ENCODE results near the gene CDH20. TPM values are rescaled to one million over a fixed set of nuclear protein-coding genes. Genes with fewer than 3 reads are reported as not detected.

CDH20 gene
- total RNA-seq, 1 donor from 2014 or later = not detected

DNA sequence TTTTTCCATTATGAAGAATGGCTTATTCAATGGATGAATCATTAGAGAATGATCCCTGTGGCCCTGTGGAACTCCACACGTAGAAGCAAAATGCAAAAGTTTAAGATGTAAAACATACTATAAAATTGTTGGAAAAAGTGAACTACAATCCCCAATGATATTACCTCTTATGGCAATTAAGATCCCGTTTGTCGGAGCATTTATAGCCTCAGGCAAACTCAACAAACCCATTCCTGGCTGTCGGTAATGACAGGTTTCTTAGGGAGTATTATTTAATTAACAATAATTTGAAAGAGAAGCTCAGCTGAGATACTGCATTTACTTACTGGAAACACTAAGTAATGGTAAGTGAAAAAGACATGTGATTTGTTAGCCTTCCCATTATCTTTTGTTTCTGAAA lies 138.3 kb downstream of the CDH20 start:
- DNase-seq (ENCODE audit: low read depth) = no peak
- TF ChIP-seq, protein P1, sequence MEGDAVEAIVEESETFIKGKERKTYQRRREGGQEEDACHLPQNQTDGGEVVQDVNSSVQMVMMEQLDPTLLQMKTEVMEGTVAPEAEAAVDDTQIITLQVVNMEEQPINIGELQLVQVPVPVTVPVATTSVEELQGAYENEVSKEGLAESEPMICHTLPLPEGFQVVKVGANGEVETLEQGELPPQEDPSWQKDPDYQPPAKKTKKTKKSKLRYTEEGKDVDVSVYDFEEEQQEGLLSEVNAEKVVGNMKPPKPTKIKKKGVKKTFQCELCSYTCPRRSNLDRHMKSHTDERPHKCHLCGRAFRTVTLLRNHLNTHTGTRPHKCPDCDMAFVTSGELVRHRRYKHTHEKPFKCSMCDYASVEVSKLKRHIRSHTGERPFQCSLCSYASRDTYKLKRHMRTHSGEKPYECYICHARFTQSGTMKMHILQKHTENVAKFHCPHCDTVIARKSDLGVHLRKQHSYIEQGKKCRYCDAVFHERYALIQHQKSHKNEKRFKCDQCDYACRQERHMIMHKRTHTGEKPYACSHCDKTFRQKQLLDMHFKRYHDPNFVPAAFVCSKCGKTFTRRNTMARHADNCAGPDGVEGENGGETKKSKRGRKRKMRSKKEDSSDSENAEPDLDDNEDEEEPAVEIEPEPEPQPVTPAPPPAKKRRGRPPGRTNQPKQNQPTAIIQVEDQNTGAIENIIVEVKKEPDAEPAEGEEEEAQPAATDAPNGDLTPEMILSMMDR (IDR thresholded peaks at IDR 0.05; ENCODE audit: insufficient read depth, low read length, poor library complexity, severe bottlenecking) = no peak
- Histone ChIP-seq H3K27me3 (ENCODE audit: control insufficient read depth, insufficient read depth, low read length) (no peaks in the 10 kb centered on the region), H3K4me3 (ENCODE audit: low read depth, low read length) (no peak overlapping the region), H3K36me3 (ENCODE audit: control insufficient read depth, insufficient read depth, low read length) (no peaks in the 10 kb centered on the region)

DNA sequence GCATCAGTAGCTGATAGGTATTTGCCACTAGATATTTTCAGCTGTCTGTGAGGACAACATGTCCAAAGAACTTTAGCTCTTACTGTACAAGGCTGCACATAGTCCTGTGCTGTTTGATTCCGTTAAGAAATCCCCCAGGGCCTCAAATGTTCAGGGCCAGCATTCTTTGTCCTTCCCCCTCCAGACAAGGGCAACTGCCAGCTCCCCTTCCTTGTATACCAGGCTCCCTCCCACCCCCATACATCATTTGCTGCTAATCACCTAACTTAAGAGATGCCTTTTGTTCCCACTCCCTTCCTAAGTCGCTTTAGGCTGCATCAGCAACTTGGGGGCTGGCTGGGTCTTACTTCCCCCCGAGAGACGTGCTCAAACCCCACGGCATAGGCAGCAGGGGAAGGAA lies 138.7 kb downstream of the CDH20 start:
- TF ChIP-seq, protein P1 (IDR thresholded peaks at IDR 0.05; ENCODE audit: insufficient read depth, low read length, poor library complexity, severe bottlenecking) = no peak
- no peaks in the 10 kb centered on the region for H3K27me3 ChIP-seq (ENCODE audit: control insufficient read depth, insufficient read depth, low read length)
- no peaks in the 10 kb centered on the region for H3K36me3 ChIP-seq (ENCODE audit: control insufficient read depth, insufficient read depth, low read length)
- DNase-seq (ENCODE audit: low read depth) = no peak
- no peak overlapping the region for H3K4me3 ChIP-seq (ENCODE audit: low read depth, low read length)

DNA sequence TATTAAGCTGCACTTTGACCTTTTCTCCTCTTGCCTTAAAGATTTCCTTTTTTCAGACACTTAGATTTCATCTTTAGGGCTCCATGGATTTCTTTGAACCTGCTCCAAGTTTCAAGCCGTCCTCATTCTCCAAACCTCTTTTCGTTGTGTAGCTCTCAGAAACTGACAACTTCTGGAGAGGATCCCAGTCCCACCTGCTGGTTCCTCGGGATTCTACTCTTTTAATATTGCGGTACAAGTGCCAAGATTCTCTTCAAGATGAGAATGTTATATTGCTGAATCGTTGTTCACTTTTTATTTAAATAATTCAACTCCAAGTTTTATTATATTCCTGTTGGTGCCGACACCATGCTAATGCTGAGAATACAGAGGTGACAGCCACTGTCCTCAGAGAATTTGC lies 141.1 kb downstream of the CDH20 start:
- Histone ChIP-seq H3K27me3 (ENCODE audit: control insufficient read depth, insufficient read depth, low read length) (no peaks in the 10 kb centered on the region), H3K4me3 (ENCODE audit: low read depth, low read length) (no peak overlapping the region), H3K36me3 (ENCODE audit: control insufficient read depth, insufficient read depth, low read length) (no peaks in the 10 kb centered on the region)
- TF ChIP-seq, protein P1 (IDR thresholded peaks at IDR 0.05; ENCODE audit: insufficient read depth, low read length, poor library complexity, severe bottlenecking) = no peak
- no peak for DNase-seq (ENCODE audit: low read depth)

DNA sequence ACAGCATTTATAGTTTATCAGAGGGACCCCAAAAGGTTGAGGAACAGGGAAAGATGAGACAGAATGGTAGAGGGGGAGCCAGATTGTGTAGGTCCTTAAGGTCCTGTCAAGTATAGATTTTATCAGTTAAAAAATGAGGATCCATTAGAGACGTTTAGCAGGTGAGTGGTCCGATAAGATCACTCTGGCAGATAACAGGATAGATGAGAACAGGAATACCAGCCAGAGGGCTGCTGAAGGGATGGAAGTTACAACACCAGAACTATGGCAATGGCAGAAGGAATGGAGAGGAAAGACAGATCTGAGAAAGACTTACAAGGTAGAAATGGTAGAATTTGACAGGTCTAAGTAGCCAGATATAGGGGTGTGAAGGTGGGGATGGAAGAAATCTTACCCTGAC lies 141.7 kb downstream of the CDH20 start:
- H3K36me3 ChIP-seq (ENCODE audit: control insufficient read depth, insufficient read depth, low read length) = no peaks in the 10 kb centered on the region
- no peak for DNase-seq (ENCODE audit: low read depth)
- no peak overlapping the region for H3K4me3 ChIP-seq (ENCODE audit: low read depth, low read length)
- no peaks in the 10 kb centered on the region for H3K27me3 ChIP-seq (ENCODE audit: control insufficient read depth, insufficient read depth, low read length)
- TF ChIP-seq, protein P1 (IDR thresholded peaks at IDR 0.05; ENCODE audit: insufficient read depth, low read length, poor library complexity, severe bottlenecking) = no peak

DNA sequence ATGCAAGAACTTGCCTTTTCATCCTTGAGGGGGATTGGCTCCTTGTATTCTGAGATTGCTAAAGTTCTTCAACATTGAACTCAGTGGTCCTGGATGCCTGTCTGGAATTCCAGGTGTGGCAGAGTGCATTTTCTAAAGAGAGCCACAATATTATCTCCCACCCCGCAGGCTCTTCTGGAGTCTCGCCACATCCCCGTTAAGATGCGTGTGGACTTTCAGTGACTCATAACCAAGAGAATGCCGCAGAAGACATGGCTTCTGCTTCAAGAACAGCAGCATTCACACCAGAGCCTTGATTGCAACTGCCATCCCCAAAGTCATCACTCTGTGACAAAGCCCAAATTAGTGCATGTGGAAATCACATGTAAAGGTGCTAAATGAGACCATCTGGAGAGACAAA lies 142.7 kb downstream of the CDH20 start:
- no peak overlapping the region for H3K4me3 ChIP-seq (ENCODE audit: low read depth, low read length)
- no peaks in the 10 kb centered on the region for H3K36me3 ChIP-seq (ENCODE audit: control insufficient read depth, insufficient read depth, low read length)
- TF ChIP-seq, protein P1 (IDR thresholded peaks at IDR 0.05; ENCODE audit: insufficient read depth, low read length, poor library complexity, severe bottlenecking) = no peak
- no peaks in the 10 kb centered on the region for H3K27me3 ChIP-seq (ENCODE audit: control insufficient read depth, insufficient read depth, low read length)
- DNase-seq (ENCODE audit: low read depth) = no peak

DNA sequence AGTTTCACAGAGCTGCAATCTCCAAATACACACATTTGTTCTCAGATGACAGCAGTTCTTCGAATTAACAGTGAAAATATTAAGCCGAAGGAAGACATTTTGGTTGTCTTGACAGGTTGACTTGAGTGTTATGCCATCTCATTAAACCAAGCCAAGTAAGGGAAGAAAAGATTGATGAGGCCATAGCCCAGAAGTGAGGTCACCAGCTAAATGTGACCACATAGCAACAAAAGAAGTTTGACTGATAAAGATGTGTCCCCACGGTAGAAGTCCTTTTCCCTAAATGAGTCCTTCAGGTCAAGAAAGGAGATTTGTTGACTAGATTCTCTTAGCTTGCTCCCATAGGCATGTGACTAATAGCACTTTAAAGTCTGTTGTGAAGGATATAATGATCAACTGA lies 156.1 kb downstream of the CDH20 start:
- no peaks in the 10 kb centered on the region for H3K27me3 ChIP-seq (ENCODE audit: control insufficient read depth, insufficient read depth, low read length)
- H3K4me3 ChIP-seq (ENCODE audit: low read depth, low read length) = no peak overlapping the region
- TF ChIP-seq, protein P1 (IDR thresholded peaks at IDR 0.05; ENCODE audit: insufficient read depth, low read length, poor library complexity, severe bottlenecking) = no peak
- DNase-seq (ENCODE audit: low read depth) = no peak
- no peaks in the 10 kb centered on the region for H3K36me3 ChIP-seq (ENCODE audit: control insufficient read depth, insufficient read depth, low read length)

All from kidney epithelial cell (primary cell).